Loucy (cell line): Measurements from ENCODE around the gene TPRX1.

ENCODE experiments used
- EZH2phosphoT487 ChIP-seq: fragments of 200-600 bp; IDR thresholded peaks from 2 replicates; pipeline ENCODE4 v1.6.1; 2018; ENCODE audit warnings: antibody characterized with exemption, mild to moderate bottlenecking, moderate library complexity, borderline replicate concordance
- TF ChIP-seq, protein P1 (sequence below): fragments of 200-600 bp; sonication (generic); conservative IDR thresholded peaks from 2 replicates; pipeline ENCODE4 v1.5.1; 2014; ENCODE audit warnings: mild to moderate bottlenecking, antibody characterized with exemption, low read length

DNA sequence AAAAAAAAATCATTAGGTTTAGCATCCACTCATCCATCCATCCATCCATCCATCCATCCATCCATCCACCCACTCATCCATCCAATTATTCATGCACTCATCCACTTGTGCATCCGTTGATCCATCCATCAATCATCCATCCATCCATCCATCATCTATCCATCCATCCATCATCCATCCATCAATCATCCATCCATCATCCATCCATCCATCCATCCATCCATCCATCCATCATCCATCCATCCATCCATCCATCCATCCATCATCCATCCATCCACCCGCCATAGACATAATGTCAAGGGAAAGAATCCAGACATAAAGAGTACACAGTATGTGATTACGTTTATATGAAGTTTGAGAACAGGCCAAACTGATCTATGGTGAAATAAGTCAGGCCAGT is 34.8 kb downstream of the TPRX1 start:
- TF ChIP-seq, protein P1, sequence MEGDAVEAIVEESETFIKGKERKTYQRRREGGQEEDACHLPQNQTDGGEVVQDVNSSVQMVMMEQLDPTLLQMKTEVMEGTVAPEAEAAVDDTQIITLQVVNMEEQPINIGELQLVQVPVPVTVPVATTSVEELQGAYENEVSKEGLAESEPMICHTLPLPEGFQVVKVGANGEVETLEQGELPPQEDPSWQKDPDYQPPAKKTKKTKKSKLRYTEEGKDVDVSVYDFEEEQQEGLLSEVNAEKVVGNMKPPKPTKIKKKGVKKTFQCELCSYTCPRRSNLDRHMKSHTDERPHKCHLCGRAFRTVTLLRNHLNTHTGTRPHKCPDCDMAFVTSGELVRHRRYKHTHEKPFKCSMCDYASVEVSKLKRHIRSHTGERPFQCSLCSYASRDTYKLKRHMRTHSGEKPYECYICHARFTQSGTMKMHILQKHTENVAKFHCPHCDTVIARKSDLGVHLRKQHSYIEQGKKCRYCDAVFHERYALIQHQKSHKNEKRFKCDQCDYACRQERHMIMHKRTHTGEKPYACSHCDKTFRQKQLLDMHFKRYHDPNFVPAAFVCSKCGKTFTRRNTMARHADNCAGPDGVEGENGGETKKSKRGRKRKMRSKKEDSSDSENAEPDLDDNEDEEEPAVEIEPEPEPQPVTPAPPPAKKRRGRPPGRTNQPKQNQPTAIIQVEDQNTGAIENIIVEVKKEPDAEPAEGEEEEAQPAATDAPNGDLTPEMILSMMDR, result no peak
- no peak for TF ChIP-seq EZH2phosphoT487
